ENCODE results near the gene LYRM7.
"Not testable (repeated sequence)": the region's sequence is repeated elsewhere in the genome, so short reads cannot be mapped to it uniquely, and the experiment has no call there.

LYRM7 gene

GRCh38 chr5:131246504-131246903 lies 75.8 kb downstream of the LYRM7 start:
- TF ChIP-seq ZNF274 (IDR thresholded peaks at IDR 0.05; ENCODE audit: low read depth, low read length) = no peak
- H3K4me3 ChIP-seq (ENCODE audit: low read length) = no peak overlapping the region

- TF ChIP-seq ZNF274 (IDR thresholded peaks at IDR 0.05; ENCODE audit: low read depth, low read length) = no peak
- H3K4me3 ChIP-seq (ENCODE audit: low read length) = peak overlapping the region; percentile 34; the same call in 1 of the 2 replicates
Measured at GRCh38 chr5:131250751-131251475, 80.2 kb downstream of the LYRM7 start.

GRCh38 chr5:131252824-131253171 lies 82.1 kb downstream of the LYRM7 start:
- no peak for TF ChIP-seq ZNF274 (IDR thresholded peaks at IDR 0.05; ENCODE audit: low read depth, low read length)
- H3K4me3 ChIP-seq (ENCODE audit: low read length) = peak overlapping the region; percentile 82

GRCh38 chr5:131254025-131254424 lies 83.3 kb downstream of the LYRM7 start:
- H3K4me3 ChIP-seq (ENCODE audit: low read length) = not testable (repeated sequence)

- no peak for TF ChIP-seq ZNF274 (IDR thresholded peaks at IDR 0.05; ENCODE audit: low read depth, low read length)
- no peak overlapping the region for H3K4me3 ChIP-seq (ENCODE audit: low read length)
Measured at GRCh38 chr5:131254741-131255140, 84.0 kb downstream of the LYRM7 start.
